PFSK-1 (cell line): ENCODE measurements around the gene BTRC.

Source experiments
- POLR2AphosphoS5 ChIP-seq: IDR thresholded peaks from 2 replicates; pipeline ENCODE4 v1.6.1; 2012; ENCODE audit warnings: low read depth, mild to moderate bottlenecking, control low read depth, low read length, moderate library complexity
- TAF1 ChIP-seq: IDR thresholded peaks from 2 replicates; pipeline ENCODE4 v1.6.1; 2012; ENCODE audit warnings: low read length, control low read depth, borderline replicate concordance; ENCODE audit not compliant: insufficient read depth

GRCh38 chr10:101529725-101530553 lies 176.0 kb downstream of the BTRC start:
- TF ChIP-seq TAF1 (no peak), POLR2AphosphoS5 (no peak)
